D721Med (cell line): ENCODE measurements around the gene ABHD17A.
"Not testable (repeated sequence)": the region's sequence is repeated elsewhere in the genome, so short reads cannot be mapped to it uniquely, and the experiment has no call there.

Source experiments
- DNase-seq: peaks from one replicate; pipeline ENCODE4 v3.0.0; 2011; ENCODE audit warnings: low spot score; ENCODE audit not compliant: insufficient read length
- FAIRE-seq: peaks from 2 replicates; lab custom pipeline; 2011; peaks lifted over from hg19 to GRCh38; lab: Jason Lieb, UNC
- TF ChIP-seq, protein P1 (sequence below): IDR thresholded peaks from 2 replicates; pipeline ENCODE4 v1.5.1; 2012; ENCODE audit warnings: mild to moderate bottlenecking, control low read depth; ENCODE audit not compliant: insufficient read depth; ENCODE audit errors: missing control alignments

Gene ABHD17A

DNA sequence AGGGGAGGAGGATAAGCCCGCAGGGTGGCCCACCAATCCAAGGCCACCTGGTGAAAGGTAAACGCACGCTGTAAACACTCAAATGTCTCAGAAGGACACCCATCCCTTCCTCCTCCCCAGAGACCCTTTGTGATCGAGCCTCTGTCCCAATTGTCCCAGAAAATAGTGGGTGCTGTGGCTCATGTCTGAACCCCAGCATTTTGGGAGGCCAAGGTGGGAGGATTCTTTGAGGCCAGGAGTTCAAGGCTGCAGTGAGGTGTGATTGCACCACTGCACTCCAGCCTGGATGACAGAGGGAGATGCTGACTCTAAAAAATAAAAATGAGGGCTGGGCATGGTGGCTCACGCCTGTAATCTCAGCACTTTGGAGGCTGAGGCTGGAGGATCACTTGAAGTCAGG is 3.1 kb upstream of the ABHD17A start:
- TF ChIP-seq, protein P1, sequence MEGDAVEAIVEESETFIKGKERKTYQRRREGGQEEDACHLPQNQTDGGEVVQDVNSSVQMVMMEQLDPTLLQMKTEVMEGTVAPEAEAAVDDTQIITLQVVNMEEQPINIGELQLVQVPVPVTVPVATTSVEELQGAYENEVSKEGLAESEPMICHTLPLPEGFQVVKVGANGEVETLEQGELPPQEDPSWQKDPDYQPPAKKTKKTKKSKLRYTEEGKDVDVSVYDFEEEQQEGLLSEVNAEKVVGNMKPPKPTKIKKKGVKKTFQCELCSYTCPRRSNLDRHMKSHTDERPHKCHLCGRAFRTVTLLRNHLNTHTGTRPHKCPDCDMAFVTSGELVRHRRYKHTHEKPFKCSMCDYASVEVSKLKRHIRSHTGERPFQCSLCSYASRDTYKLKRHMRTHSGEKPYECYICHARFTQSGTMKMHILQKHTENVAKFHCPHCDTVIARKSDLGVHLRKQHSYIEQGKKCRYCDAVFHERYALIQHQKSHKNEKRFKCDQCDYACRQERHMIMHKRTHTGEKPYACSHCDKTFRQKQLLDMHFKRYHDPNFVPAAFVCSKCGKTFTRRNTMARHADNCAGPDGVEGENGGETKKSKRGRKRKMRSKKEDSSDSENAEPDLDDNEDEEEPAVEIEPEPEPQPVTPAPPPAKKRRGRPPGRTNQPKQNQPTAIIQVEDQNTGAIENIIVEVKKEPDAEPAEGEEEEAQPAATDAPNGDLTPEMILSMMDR: no peak
- no peak for DNase-seq
- FAIRE-seq: no peak

DNA sequence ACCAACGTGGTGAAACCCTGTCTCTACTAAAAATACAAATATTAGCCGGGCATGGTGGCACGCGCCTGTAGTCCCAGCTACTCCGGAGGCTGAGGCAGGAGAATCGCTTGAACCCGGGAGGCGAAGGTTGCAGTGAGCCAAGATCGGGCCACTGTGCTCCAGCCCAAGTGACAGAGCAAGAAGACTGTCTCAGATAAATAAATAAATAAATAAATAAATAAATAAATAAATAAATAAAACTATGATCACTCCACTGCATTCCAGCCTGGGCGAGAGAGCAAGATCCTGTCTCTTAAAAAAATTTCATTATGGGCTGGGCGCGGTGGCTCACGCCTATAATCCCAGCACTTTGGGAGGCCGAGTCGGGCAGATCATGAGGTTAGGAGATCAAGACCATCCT is 1.1 kb upstream of the ABHD17A start:
- not testable (repeated sequence) for DNase-seq, FAIRE-seq

DNA sequence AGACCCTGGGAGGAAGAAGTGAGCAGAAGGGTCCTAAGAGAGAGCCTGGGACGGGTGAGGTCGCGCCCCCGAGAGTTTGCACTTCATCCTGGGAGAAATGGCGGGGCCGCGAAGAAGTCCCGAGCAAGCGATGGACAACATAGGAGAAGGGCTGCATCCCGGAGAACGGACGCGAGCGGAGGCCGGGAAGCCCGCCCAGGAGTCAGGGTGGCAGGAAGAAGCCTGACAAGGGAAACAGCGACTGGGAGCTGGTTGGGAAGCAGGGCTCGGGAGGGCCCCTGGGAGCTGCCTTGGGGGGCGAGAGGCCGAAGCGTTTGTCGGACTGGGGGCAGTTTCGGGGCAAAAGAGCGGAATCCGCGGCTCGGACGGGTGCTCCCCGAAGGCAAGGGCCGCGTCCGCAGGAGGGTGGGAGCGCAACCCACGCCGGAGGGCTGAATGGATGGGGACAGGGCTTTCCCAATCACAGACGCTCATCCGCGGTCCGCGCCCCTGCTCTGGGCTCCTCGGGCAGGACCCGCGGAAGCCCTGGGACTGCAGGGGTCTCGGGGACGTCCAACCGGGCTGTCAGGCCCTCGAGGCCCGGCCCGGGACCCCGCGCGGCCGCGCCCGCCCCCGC is 469 bp downstream of the ABHD17A start:
- FAIRE-seq (no peak), DNase-seq (no peak)
- TF ChIP-seq, protein P1: no peak

DNA sequence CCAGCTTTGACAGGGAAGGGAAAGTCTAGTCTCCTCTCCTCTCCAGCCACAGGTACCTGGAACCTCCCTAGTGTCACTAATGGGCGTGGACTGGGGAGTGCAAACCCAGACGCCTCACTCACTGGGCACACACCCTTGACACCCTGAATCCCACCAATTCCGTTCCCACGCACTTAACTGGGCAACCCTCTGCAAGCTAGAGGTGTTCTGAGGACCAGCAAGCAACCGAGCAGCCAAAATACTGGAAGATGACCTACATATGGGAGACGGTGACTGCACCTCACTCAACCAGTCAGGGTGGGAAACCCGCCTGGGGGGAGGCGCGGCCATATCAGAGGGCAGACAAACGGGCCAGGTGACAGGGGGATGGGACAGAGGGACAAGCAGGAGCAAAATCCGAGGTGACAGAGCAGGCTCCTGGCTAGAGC is 991 bp downstream of the ABHD17A start:
- DNase-seq (no peak), FAIRE-seq (no peak)
- TF ChIP-seq, protein P1: no peak

DNA sequence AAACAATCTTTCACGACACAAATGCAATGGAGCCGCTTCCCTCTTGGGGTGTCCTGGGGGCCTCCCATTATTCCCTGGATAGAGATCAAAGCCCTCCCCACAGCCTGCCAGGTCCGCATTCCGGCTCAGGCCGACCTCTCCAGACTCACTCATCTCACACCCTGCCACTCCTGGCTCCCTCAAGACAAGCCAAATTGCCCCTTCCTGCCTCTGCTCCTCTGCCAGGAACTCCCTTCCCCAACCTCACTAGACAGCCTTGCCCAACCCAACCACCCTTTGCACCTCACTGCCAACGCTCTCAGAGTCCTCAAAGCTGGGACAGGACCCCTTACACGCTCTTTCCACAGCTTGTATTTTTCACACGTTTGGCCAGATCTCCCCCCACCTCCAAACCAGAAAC is 1.5 kb downstream of the ABHD17A start:
- DNase-seq (no peak), FAIRE-seq (no peak)
- TF ChIP-seq, protein P1: no peak

DNA sequence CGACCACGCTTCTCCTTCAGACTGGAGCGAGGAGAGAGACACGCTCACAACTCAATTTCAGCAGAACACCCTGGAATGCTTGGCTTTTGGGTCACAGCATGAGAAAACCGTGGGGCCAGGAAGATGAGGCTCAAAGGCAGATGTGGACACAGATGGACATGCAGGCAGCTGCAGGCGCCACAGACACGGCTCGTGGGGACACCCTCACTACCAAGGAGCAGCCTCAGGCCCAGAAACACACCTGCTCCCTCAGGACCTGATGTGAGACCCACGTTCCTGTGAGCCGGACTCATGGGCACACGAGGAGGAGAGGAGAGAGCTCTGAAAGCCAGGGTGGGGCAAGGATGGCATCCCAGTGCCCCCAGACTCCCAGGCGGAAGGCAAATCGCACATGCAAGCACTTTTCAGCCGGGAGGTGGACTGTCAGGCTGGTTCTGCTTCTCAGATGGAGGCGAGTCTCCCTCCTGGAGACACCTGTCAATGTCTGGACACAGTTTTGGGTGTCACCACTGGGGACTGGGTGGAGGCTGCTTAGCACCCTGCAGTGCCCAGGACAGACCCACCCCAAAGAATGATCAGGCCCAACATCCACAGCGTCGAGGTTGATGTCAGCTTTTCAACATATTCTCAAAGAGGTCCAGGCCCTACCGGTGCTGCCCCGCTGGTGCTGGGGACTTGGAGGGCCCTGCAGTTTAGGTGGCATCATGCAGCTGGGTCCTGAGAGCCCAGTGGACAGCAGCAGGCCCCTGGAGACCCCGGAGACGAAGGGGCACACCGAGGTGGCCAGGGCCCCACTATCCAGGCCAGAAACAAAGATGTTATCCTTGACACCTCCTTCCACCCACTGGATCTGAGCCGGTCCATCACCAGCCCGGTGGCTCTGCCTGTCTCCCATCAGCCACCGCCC is 2.3 kb downstream of the ABHD17A start:
- TF ChIP-seq, protein P1: no peak
- DNase-seq (no peak), FAIRE-seq (no peak)

DNA sequence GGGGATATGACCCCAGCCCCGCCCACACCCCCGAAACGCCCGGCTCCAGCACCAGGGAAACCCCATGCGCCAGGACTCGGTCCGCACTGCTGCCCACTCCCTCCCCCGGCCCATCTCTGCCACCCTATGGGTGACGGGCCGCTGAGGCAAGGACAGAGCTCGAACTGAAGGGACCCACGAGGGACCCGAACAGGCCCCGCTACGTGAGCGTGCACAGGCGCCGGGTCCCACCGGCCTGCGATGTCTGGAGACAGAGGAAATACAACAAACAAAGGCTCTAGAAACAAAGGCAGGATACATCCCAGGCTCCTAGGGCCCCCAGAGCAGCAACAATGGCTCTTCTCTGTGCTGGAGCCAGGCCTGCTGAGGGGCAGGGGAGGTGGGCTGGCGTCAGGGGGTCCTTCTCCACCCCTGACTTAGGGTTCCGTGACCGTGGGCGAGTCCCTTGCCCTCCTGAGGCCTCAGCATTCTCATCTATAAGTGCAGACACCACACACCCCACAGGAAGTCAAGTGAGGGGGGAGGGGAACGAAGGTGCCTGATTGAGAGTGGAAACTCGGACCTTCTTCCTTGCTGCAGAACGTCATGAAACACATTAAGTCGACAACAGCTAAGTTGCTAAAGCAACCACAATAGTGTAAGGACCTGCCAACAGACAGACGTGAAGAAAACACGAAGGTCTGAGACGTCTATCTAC is 3.1 kb downstream of the ABHD17A start:
- FAIRE-seq (no peak), DNase-seq (no peak)
- TF ChIP-seq, protein P1: no peak

DNA sequence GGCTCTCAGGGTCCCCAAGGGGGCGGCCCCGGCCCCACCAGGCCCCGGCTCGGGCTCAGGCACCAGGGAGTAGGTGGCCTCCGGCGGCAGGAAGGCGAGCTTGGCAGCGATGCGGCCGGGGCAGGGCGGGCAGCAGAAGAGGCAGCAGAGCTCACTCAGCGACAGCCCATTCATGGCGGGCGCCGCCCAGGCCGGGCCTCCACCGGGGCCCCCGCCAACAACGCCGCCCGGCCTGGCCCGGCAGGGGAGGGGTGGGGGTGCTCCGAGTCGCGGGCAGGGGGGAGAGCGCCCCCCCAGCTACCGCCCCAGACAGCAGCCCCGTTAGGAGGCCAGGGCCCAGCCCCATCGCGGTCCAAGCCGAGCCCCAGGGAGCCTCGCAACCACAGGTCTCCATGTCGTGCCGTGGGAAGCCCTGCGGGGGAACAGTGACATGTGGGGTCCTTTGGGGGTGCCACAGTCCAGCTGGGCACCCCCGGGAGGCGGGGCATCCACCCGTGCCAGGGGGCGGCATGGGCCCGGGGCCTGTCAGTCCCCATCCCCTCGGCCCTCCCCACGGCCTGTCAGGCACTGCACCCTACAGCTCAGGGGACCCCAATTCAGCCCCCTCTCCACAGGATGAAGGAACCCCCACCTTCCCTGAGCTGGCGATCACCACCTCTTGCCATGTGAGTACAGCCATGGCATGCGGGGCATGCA is 3.8 kb downstream of the ABHD17A start:
- FAIRE-seq, DNase-seq: not testable (repeated sequence)
